Stimulated activated CD4-positive, alpha-beta T cell treated with anti-CD3 and anti-CD28 coated beads, Interleukin-15, amount 100 ng/mL, for 24 hours (primary cell): Measurements from ENCODE around the gene ETFA.

Source experiments
- DNase-seq: peaks from one replicate; pipeline ENCODE4 v3.0.0-alpha.2; 2020

Gene ETFA

GRCh38 chr15:76340198-76340802 is 29.0 kb upstream of the ETFA start:
- DNase-seq = no peak

GRCh38 chr15:76339305-76340197 is 28.3 kb upstream of the ETFA start:
- DNase-seq = no peak

GRCh38 chr15:76338486-76339304 is 27.4 kb upstream of the ETFA start:
- no peak for DNase-seq

GRCh38 chr15:76337696-76338485 is 26.6 kb upstream of the ETFA start:
- no peak for DNase-seq

GRCh38 chr15:76337059-76337695 is 25.9 kb upstream of the ETFA start:
- DNase-seq = no peak

- DNase-seq = peak; percentile 89
These were observed 25.2 kb upstream of the ETFA start, which contains the start of gene ISL2 for GRCh38 chr15:76336254-76337058. TSS of gene ISL2 (plus strand) at chr15:76336773. CDS start at chr15:76336884, 111 bp downstream.

DNA sequence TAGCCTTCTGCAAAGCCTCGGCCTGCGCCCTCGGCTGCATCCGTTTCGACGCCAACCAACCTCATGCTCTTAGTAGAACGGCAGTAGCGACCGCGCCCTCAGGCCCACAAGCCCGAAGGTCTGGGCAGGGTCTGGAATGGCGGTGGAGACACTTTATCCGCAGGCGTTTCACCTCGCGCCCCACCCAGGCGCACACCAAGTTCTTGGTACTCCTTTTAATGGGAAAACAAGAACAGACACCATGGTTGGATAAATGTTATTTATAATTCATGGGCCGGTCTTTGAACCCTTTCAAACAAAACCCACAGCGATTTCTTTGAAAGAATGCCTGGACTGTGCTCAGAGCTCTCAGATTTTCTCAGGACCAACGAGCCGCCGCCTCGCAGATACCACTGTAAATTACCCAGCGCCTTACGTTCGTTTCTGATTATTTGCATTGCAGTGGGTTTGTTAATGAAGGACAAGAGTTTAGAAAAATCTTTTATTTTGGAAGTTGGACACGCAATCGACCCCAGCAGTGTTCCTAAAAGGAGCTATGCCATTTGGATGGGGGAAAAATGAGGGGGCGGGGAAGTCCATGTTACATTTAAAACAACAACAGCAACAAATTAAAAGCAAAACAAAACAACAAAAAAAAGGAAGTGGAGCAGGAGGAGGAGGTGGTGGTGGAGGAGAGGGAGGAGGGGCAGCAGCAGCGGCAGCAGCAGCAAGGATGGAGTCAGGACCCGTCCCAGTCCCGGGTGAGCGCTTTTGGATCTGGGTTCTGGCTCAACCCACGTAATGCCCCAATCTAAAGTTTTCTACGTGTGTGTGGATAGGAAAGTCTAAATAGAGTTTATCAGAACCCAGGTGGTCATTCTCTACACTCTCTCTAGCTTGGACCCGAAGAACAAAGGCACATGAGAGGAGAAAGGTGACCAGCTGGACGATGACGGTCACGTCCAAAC is 24.3 kb upstream of the ETFA start:
- no peak for DNase-seq

GRCh38 chr15:76334438-76335306 is 23.4 kb upstream of the ETFA start:
- no peak for DNase-seq

GRCh38 chr15:76333720-76334437 is 22.6 kb upstream of the ETFA start:
- DNase-seq = no peak

DNA sequence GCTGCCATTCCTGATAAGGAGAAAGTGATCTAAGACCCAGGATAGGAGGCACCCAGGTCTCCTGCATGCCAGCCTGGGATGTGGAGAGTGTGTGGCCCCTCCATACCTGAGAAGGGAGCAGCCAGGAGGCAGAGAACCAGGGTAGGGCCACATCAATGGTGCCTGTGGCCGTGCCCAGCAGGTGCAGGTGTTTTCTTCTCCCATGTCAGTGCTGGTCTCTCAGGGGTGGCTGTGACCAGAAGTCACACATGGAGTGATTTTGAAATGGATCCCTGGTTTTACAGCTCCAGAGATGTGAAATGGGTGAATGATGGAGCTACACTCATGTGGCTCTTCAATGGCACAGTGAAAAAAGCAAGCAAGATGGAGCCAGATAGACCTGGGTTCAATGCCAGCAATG is 22.0 kb upstream of the ETFA start:
- DNase-seq = no peak

DNA sequence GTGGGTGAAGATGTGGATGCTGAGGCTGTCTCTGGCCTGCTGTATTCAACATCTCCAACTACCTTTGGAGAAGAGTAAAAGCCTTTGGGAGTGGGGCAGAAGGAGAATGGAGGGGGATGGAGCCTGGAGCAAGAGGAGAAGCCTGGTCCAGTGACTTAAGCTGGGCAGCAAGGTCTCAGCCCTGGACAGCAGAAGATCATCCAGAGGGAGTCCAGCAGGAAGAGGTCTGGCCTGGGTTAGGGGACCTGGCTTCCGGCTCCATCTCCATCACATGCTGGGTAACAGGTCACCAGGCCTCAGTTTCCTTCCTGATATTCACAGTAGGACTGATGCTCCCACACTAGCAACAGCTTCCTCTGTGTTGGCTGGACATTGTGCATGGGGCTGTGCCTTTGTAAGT is 21.5 kb upstream of the ETFA start:
- no peak for DNase-seq

DNA sequence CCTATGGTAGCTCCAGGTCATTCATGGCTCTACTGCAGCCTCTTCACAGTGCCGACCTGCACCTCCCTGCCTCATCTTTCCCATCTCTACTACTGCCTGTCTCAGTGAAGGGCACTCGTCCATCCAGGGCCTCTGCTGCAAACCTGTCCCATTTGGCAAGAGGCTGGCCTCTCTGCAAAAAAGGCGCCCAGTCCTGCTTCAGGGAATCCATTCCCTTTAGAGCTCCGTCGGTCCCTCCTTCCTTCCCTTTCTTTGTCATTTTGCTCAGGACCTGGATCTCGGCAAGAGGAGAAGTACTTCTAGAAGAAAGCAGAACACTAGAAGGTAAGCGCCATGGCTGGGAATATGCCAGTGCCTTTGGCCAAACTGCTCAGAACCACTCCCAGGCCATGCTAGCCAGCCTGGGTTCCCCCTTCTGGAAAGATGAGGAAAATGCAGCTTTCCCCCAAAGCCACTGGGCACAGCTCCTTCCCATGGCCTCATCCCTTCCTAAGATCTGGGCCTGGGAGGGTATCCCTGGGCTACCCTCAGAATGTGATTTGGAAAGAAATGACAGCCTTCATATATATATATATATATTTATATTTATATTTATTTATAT is 18.9 kb upstream of the ETFA start:
- DNase-seq = no peak

GRCh38 chr15:76328958-76329357 is 17.7 kb upstream of the ETFA start:
- no peak for DNase-seq

DNA sequence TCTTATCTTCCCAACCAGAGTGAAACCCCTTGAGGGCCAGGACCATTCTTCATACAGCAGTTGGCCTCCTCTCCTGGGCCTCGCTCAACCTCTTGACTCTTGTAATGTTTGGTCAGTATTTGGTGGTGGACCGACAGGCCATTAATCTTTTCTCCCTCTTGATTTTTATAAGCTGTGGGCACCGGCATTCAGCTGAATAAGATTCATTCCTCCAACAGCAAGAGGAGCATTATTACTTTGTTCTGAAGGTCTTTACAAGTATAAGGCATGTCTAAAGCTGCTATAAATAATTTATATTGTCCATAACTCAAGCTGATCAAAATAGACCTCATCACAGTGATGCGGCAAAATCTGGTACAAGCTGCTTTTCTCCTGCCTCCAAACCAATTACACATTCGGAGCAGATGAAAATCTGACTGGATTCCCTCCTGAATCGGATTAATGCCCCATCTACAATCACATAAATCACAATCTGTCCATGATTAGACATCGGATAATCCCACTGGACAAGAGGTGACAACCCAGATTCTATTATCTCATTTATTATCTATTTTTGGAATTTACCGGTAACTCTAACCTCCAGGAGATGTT is 16.9 kb upstream of the ETFA start:
- no peak for DNase-seq

DNA sequence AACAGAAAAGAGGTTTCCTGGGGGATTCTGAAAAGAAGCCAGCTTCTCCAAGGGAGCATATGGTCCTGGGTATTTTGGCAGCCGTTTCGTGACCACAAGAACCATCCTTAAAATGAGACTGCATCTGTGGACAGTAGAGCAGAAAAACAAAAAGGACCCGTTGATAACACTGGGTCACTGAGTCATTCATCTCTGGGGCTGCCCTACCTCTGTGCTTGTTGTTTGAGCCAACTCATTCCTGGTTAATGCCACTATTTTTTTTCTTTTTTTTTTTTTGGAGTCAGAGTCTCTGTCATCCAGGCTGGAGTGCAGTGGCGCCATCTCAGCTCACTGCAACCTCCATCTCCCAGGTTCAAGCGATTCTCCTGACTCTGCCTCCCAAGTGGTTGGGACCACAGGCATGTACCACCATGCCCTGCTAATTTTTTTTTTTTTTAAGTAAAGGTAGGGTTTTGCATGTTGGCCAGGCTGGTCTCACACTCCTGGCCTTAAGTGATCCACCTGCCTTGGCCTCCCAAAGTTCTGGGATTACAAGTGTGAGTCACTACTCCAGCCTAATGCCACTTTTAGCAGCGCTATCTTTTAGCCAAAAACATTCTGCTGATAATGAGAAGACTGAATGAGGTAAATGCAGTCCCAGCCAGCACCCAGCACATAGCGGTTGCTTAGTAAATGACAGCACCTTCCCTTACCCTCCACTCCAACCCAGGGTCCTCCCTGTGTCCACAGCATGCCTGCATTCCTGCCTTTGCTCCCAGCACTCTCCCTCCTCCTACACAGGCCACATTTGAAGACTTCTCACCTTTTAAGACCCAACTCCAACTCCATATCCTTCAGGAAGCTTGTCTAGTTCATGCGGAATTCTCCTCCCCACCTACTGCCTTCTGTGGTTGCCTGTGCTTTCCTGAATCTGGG is 16.2 kb upstream of the ETFA start:
- no peak for DNase-seq

DNA sequence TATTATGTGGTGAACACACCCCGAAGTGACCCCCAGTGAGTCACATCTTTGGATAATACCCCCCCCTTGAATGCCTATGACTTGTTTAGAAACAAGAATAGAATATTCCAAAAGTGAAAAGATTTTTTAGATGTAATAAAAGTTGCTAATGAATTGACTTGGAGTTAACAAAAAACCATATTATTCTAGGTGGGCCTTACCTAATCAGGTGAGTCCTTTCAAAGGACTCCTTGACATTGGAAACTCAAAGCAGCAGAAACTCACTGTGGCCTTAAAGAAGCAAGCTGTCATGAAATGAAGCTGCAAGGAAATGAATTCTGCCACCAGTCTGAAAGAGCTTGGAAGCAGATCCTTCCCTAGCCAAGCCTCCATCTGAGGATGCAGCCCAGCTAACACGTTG is 14.4 kb upstream of the ETFA start:
- no peak for DNase-seq
